Activated CD8-positive, alpha-beta memory T cell treated with anti-CD3 and anti-CD28 coated beads for 48 hours (primary cell): ENCODE measurements around the gene SNX22.
"Not testable (repeated sequence)": the region's sequence is repeated elsewhere in the genome, so short reads cannot be mapped to it uniquely, and the experiment has no call there.

Experiments used
- DNase-seq, 3 experiments: peaks; one replicate each; pipeline ENCODE4 v3.0.0-alpha.2; 2020; ENCODE audit warnings: low read depth in 2 of 3, low spot score in 2 of 3

Gene SNX22

DNA sequence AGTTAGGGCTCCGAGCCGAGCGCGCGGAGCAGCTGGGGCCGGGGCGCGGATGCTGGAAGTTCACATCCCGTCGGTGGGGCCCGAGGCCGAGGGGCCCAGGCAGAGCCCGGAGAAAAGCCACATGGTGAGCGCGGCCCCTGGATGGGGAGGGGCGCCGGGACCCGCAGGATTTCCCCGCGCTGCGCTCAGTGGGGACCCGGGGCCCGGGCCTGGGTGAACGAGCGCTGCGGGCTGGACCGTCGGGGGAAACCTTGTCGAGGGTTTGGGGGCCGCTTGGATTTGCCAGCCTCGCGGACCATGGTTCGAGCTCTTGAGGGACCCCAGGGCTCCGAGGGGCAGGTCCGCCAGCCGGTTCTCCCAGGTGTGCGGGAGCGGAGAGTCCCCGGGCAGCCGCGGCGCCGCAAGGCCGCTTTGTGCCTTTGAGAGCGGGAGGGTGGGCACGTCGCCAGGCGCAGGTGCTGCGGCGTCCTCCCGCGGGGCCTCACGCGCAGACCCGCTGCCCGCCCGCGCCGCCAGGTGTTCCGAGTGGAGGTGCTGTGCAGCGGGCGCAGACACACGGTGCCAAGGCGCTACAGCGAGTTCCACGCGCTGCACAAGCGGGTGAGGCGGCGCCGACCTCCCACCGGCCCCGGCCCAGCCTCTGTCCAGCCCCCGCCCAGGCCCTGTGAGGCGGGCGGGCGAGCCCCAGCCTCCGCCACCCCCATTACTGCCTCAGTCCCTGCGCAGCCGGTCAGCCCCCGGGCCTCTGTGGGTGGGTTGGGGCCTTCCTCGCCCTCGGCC is at the start of gene SNX22:
Gene SNX22, plus strand, starts transcription at position 5 of the 780 bp plus-strand sequence. Its CDS starts 45 bp downstream, at position 50.
- no peak for DNase-seq

DNA sequence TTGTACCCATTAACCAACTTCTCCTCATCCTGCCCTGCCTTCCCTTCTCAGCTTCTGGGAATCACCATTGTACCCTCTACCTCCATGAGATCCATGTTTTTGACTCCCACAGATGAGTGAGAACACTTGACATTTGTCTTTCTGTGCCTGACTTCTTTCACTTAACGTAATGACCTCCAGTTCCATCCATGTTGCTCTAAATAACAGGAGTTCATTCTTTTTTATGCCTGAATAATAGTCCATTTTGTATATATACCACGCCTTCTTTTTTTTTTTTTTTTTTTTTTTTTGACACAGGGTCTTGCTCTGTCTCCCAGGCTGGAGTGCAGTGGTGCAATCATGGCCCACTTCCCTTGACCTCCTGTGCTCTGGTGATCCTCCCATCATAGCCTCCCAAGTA is 49.0 kb upstream of the SNX22 start:
- no peak for DNase-seq

DNA sequence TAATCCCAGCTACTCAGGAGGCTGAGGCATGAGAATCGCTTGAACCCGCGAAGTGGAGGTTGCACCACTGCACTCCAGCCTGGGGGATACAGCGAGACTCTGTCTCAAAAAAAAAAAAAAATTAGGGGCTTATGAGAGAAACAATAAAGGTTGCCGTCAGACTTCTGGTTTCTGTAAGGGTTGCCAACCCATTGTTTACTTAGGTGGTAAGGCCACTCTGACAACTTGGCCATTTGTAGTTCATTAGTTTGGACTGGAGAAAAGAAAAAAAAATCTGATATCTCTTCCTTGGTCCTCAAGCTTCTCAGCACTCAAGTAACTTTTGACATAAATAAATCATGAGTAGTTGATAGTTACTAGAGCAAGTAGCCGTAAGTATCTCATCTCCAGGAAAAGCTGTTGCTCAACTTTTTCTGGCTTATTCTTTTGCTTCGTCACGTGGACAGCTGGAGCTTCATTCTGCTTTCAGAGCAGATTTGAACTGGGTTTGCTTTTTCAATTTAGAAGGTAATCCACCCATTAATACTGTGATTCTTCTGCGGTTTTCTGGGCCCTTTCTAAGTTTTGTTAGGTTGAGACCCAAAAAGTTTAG is 46.3 kb upstream of the SNX22 start:
- DNase-seq: no peak

DNA sequence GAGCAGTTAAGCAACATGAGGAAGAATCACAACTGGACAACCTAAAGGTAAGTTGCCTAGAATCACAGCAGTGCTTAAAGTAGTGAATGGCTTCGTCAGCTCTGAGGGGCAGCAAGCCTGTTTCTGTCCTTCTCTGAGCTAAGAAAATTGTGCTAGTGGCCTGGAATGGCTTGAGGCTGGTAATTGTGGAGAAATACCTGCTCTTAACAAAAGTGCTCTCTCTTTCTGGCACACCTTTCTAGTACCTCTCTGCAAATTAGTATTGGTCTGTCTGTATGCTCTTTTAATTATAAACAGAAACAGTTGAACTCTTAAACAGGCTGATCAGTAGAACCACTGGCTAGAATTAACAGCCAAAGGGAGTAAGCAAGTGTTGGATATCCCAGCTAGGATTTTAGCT is 44.2 kb upstream of the SNX22 start:
- DNase-seq: no peak

DNA sequence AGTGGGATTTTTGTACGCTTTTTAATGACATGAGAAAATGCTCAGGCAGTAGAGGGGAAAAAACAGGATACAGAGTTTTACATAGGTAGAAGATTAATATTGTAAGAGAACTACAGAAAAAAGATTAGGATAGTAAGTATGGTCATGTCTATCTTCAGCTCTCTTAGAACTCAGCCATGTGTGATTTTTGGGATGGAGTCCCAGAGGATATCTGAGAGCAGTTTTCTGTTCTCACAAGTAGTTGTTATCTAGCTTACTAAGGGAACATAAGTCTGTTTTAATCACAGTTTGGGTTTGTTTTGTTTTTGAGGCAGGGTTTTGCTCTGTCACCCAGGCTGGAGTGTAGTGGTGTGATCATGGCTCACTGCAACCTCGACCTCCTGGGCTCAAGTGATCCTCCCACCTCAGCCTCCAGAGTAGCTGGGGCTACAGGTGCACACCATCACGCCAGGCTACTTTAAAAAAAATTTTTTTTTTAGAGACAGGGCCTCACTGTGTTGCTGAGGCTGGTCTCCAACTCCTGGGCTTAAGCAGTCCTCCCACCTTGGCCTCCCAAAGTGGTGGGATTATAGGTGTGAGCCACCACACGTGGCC is 41.3 kb upstream of the SNX22 start:
- not testable (repeated sequence) for DNase-seq

DNA sequence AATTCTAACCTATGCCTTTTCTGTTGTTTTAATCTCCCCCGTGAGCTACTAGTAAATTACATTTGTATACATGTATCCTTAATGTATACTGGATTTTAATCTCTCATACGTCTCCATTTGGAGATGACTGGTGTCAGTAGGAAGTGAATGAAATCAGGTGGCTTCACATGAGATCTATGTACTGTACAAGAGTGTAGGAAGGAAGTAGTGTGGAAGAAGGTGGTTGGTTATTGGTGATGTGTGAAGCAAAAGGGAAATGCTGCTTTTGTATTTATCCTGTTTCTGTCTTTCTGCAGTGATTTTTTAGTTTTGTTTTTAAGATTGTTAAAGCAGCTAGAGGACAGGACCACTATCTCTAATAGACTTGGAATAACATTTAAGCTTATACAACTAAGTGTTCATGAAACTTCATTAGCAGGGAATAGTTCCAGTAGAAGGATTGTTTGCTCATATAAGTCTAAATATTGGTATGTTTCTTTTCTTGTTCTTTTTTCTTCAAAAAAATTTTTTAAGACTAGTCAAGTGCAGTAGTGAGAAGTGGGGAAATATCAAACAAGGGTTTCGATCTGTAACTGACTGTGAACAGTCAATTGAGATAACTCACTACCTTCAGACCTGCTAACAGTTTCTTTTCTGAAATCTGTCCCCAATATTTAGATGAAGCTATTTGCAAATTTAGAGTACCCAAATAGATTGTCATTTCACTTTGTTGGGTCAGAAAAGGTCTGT is 40.4 kb upstream of the SNX22 start:
- DNase-seq: no peak

DNA sequence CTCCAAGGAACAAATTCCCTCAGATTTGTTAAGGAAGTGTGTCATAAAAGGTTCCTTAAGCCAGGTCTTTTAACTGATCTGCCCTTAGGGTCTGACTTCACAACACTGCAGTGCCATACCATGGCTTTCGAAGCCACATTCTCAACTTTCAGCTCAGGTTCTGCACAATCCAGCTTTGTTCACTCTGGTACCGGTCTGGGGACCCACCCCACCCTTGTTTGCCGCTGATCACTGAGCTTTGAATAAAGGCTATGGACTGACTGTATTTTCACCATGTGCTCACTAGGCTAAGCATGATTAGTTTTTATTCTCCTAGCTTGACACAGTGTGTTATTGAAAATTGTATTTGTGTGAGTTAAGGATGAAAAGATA is 39.9 kb upstream of the SNX22 start:
- no peak for DNase-seq

DNA sequence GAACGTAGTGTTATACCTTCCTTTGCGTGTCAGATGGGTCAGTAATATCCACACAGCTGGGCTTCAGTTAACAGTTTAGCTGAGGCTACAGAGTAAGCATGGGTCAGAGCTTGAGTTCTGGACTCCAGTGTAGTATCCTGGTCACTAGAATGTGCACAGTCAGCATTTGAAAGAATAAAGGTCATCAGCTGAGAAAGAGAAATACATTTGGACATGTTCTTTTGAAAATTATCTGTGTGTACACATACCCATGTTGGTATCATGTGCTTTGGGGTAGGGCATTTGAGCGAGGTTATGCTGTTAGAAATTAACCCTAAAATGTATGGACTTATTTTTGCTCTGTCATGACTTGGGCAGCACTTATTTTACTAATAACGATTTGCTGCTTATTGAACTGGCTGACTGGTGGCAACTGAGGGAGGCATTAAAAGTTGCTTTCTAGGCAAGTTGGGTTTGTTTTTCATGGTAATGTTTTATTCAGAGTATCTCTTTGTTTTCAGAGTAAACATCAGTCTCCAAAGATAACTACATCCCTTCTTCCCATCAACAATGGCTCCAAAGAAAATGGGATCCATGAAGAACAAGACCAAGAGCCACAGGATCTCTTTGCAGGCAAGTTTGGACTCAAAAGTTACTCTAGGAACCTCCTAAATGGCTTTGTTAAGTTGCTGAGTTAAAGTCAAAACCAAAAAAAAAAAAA is 39.3 kb upstream of the SNX22 start:
- DNase-seq: no peak

DNA sequence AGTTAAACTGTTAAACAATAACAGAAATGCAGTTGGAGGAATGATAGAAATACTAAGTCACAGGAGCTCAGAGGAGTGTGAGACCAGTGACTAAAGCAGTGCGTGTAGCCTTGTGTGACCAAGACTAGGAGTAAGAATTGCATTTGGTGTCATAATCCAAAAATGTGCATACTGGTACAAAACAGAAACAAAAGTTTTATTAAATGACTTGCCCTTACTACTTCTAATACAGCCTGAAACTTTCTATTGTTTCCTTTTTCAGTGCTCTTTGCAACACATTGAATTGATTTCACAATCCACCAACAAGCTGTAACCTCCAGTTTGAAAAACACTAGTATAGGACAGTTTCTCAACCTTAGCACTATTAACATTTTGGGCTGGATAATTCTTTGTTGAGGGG is 38.6 kb upstream of the SNX22 start:
- no peak for DNase-seq

DNA sequence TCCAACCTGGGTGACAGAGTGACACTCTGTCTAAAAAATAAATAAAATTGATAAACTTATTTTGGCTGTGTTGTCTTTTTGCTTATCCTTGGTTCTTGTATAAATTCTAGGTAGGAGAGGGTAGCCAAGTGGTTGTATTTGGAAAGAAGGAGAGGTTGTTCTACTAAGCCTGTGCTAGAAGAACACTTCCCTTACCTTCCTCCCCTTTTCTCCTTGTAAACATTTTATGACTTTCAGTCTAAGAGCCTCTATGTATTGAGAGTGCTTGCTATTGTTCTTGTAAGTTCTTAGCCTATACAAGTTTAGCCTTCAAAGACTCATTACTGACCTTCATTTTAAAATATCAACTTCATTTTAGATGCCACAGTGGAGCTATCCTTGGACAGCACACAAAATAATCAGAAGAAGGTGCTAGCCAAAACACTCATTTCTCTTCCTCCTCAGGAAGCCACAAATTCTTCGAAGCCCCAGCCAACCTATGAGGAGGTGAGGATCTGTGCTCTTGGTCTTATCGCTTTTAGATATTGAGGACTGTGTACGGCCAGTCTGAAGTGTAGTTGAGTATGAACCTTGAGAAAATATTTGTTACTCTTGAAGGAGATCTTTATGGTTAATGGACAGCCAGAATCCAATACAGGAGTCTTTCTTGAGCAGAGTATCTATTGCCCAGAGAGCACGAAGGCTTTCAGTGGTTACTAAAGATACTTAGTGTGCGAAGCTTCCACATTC is 33.6 kb upstream of the SNX22 start:
- no peak for DNase-seq

DNA sequence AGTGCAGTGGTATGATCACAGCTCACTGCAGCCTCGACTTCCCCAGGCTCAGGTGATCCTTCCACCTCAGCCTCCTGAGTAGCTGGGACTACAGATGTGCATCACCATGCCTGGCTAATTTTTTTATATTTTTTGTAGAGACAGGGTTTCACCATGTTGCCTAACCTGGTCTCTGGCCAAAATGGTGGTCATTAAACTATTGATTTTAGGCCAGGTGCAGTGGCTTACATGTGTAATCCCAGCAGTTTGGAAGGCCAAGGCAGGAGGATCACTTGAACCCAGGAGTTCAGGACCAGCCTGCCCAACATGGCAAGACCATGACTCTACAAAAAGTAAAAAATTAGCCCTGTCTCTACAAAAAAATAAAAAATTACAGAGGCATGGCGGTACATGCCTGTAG is 31.2 kb upstream of the SNX22 start:
- not testable (repeated sequence) for DNase-seq

DNA sequence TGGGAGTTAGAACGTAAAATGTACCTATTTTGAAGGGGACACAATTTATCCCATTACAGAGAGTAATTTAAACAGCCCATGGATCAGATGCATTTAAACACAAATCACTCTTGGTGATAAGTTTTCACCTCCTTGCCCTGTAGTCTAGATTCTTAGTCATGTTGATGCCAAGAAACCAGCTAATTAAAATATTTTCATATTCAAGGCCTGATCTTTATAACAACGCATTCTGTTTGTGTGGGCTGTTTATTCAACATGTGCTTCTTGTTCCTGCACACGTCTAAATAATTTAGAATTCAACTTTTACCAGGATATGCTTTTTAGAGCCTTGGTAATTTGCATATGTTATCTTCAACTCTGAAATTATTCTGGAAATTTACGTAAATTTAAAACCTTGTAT is 29.9 kb upstream of the SNX22 start:
- DNase-seq: no peak

DNA sequence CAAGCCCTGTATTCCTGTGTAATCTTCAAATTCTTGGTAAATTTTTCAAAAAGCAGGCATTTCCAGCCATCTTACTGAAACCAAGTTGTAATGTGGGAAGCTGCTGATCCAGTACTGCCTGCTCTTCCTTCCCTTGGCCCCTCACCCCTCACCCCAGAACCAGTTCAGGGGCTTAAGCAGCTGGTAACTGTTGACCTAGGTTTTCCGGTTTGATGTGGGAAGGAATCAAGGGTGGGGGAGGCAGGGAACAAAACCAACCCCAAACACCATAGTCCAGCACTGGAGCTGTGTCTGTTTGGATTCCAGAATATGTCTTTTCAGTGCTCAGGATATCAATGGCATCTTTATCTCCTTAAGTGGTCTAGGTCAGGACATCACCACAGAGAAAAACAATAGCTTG is 29.1 kb upstream of the SNX22 start:
- no peak for DNase-seq

DNA sequence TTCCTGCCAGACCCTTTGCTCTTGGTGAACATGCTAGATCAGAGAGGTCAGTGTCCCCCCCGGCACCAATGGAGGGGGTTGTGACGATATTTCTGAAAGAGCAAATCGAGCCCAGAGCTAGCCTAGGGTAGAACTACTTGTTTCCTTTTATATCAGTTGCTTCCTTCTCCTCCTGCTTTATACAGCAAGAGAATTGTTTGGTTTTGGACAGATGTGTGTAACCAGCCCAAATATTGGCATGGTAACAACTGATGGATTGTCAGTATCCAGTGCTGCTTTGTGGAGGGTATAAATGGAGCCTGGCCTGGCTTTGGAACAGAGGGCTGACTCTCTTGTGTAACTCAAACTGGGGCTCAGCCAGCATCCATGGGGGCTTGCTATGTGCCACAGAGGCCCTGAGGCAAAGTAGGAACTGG is 28.6 kb upstream of the SNX22 start:
- no peak for DNase-seq

DNA sequence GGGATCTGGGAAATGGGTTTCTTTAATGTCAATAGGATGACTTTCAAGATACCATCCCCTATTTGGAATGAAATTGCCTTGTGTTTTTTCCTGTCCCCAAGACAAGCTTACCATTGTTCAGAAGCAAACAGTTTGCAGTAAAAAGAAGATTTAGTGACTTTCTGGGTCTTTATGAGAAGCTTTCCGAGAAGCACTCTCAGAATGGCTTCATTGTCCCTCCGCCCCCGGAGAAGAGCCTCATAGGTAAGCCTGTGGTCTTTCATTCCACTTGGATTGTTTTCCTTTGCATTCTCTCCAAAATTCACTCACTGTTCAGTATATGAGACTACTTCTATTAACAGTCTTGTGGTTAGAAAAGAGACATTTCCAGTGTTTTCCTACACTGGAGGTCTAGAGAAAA is 25.6 kb upstream of the SNX22 start:
- DNase-seq: no peak

DNA sequence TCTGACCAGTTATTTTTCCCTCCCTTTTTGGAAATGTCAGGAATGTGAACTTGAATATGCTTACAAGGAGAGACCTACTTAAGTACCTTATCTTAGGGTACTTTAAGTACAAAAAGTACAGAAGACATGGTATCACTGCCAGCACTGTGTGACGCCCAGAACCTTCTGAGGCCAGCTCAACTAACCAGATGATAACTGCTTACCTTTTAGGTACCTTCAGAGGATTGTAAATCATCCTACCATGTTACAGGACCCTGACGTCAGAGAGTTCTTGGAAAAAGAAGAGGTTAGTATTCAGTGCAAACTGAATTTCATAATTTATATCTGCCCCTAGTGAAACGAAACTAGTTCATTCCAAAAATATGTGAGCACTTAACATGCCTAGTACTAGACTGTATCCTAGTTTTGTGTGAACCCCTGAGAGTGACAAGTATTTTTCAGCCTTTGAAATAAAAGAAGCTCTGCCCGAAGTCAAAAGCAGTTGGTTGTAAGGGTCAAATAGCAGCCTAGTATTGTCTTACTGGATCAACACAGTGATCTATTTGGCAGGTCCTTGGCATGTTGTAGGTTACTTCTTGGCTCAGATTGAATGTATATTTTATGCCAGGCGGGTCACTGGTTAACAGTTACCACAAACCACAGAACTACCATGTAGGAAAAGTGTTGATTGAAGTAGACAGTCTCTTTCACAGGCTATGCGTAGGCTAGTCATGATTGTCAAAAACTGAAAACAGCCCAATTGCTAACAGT is 23.8 kb upstream of the SNX22 start:
- DNase-seq: no peak

DNA sequence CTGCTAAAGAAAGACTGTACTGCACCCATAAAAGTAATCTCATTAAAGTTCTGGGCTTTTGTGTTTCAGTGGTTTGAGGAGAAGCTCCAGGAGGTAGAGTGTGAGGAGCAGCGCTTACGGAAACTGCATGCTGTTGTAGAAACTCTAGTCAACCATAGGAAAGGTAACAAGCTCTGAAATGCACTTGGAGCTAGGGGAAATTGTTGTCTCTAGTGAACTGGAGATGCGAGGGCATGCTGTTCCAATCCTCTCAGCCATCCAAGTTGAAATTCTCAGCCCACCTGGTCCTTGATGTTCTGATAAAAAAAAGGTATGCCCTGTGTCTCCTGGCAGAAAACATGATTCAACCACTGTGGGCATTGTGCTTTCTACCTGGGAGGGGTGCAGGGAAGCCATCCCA is 21.4 kb upstream of the SNX22 start:
- no peak for DNase-seq

DNA sequence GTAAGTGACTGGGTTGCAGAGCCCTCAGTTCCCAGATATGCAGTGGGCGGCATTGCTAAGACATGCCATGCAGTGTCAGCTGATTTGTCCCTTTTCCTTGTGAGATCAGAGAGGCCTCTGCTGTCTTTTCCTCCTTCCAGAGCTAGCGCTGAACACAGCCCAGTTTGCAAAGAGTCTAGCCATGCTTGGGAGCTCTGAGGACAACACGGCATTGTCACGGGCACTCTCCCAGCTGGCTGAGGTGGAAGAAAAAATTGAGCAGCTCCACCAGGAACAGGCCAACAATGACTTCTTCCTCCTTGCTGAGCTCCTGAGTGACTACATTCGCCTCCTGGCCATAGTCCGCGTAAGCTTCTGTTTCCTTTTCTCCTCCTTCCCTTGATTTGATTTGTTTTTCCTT is 20.0 kb upstream of the SNX22 start:
- no peak for DNase-seq

DNA sequence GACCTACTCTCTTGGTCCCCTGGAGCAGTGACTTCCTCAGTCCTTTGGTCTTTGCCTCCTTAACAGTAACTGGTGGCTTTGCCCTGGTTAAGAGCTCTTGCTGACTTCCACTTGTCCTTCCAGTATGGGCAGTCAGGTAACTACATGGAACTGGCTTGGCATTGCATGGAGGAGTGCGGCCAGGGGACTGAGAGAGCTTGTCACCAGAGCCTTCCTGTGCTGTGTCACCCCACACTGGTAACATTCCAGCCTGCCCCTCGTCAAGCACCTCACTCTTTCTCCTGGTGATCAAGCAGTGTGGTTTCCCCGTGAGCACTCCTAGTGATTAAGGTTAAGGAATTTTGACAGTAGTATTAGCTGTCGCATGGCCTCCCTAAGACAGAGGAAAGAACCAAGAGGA is 19.3 kb upstream of the SNX22 start:
- DNase-seq: no peak
